CD14-positive monocyte (primary cell): ENCODE results near the gene TFEC. TPM values are rescaled to one million over a fixed set of nuclear protein-coding genes. Genes with fewer than 3 reads are reported as not detected.

Source experiments
- DNase-seq, 3 donors: peaks; one replicate each; pipeline ENCODE4 v3.0.0-alpha.2; 2011 to 2022
- H2AFZ ChIP-seq: 2 replicates; pipeline ENCODE4 v1.6.0; 2012; ENCODE audit warnings: mild to moderate bottlenecking, low read depth, low read length, inconsistent platforms; ENCODE audit not compliant: insufficient read depth, poor library complexity, severe bottlenecking
- H3K27ac ChIP-seq, 2 donors: 1 replicate in 1 of 2; 2 replicates in 1 of 2; pipeline ENCODE4 v1.5.1; 2012 to 2013; ENCODE audit warnings: low read length in 2 of 2, control low read depth in 1 of 2, inconsistent platforms in 1 of 2, low read depth in 1 of 2, mild to moderate bottlenecking in 1 of 2
- H3K27me3 ChIP-seq, 2 donors: one replicate each; pipeline versions ENCODE4 v1.6.0 to v1.6.1; 2011 to 2013; ENCODE audit warnings: low read length in 2 of 2; ENCODE audit not compliant: control insufficient read depth in 2 of 2, insufficient read depth in 2 of 2
- H3K36me3 ChIP-seq, 2 donors: replicated peaks in 1 of 2; 1 replicate in 1 of 2; 2 replicates in 1 of 2; pipeline versions ENCODE4 v1.5.1 to v1.6.1; 2012 to 2013; ENCODE audit warnings: low read length in 2 of 2, control low read depth in 1 of 2, inconsistent platforms in 1 of 2, mild to moderate bottlenecking in 1 of 2; ENCODE audit not compliant: insufficient read depth in 2 of 2, control insufficient read depth in 1 of 2
- H3K4me1 ChIP-seq, 2 donors: 1 replicate in 1 of 2; 2 replicates in 1 of 2; pipeline versions ENCODE4 v1.5.1 to v1.6.1; 2012 to 2013; ENCODE audit warnings: low read length in 2 of 2, control low read depth in 1 of 2, inconsistent platforms in 1 of 2, mild to moderate bottlenecking in 1 of 2, moderate library complexity in 1 of 2; ENCODE audit not compliant: insufficient read depth in 2 of 2, control insufficient read depth in 1 of 2
- H3K4me2 ChIP-seq: replicated peaks from 2 replicates; pipeline ENCODE3; 2012; ENCODE audit warnings: low read length, moderate library complexity, mild to moderate bottlenecking; ENCODE audit not compliant: poor library complexity, severe bottlenecking; ENCODE audit errors: extremely low read depth
- H3K4me3 ChIP-seq, 3 experiments: fragments of 200-600 bp in 1 of 3; sonication (generic) in 1 of 3; replicated peaks in 1 of 3; 1 replicate in 2 of 3; 2 replicates in 1 of 3; pipeline ENCODE4 v1.5.1; 2011 to 2013; ENCODE audit warnings: low read length in 3 of 3, mild to moderate bottlenecking in 3 of 3, control low read depth in 2 of 3, low read depth in 2 of 3, inconsistent platforms in 1 of 3, moderate library complexity in 1 of 3
- H3K79me2 ChIP-seq: 2 replicates; pipeline ENCODE4 v1.6.0; 2012; ENCODE audit warnings: mild to moderate bottlenecking, control low read depth, inconsistent platforms, low read length, moderate library complexity; ENCODE audit not compliant: insufficient read depth
- H3K9ac ChIP-seq: 2 replicates; pipeline ENCODE4 v1.6.0; 2017; ENCODE audit warnings: low read length, mild to moderate bottlenecking; ENCODE audit not compliant: insufficient read depth, poor library complexity, severe bottlenecking
- H3K9me3 ChIP-seq, 2 donors: replicated peaks in 1 of 2; 1 replicate in 1 of 2; 2 replicates in 1 of 2; pipeline versions ENCODE4 v1.5.1 to v1.6.1; 2012 to 2013; ENCODE audit warnings: low read length in 2 of 2, control low read depth in 1 of 2; ENCODE audit not compliant: control insufficient read depth in 1 of 2, insufficient read depth in 1 of 2
- H4K20me1 ChIP-seq: 2 replicates; pipeline ENCODE4 v1.6.0; 2012; ENCODE audit warnings: mild to moderate bottlenecking, low read length, control low read depth, moderate library complexity; ENCODE audit not compliant: insufficient read depth
- H3K27ac Mint-ChIP-seq, 7 donors: one replicate each; pipeline ENCODE4 v1.8.0; 2020; ENCODE audit warnings: mild to moderate bottlenecking in 7 of 7, mixed read lengths in 7 of 7, moderate library complexity in 6 of 7, inconsistent platforms in 2 of 7
- H3K27me3 Mint-ChIP-seq, 3 donors: one replicate each; pipeline ENCODE4 v1.8.0; 2021 to 2022; ENCODE audit warnings: low read depth in 3 of 3, mild to moderate bottlenecking in 3 of 3, mixed read lengths in 3 of 3, moderate library complexity in 3 of 3, inconsistent platforms in 1 of 3
- H3K36me3 Mint-ChIP-seq, 2 donors: one replicate each; pipeline ENCODE4 v1.8.0; 2020; ENCODE audit warnings: mixed read lengths in 2 of 2, inconsistent platforms in 1 of 2, mild to moderate bottlenecking in 1 of 2
- H3K4me1 Mint-ChIP-seq: one replicate; pipeline ENCODE4 v1.8.0; 2020; ENCODE audit warnings: mild to moderate bottlenecking, mixed read lengths
- H3K4me3 Mint-ChIP-seq, 2 donors: one replicate each; pipeline ENCODE4 v1.8.0; 2020; ENCODE audit warnings: mild to moderate bottlenecking in 2 of 2, mixed read lengths in 2 of 2, moderate library complexity in 1 of 2
- H3K9me3 Mint-ChIP-seq, 7 donors: one replicate each; pipeline ENCODE4 v1.8.0; 2020 to 2022; ENCODE audit warnings: mixed read lengths in 7 of 7, mild to moderate bottlenecking in 6 of 7, moderate library complexity in 6 of 7, inconsistent platforms in 2 of 7
- CTCF ChIP-seq: fragments of 200-600 bp; IDR thresholded peaks from one replicate; pipeline ENCODE4 v1.8.0; 2022; ENCODE audit warnings: antibody characterized with exemption, mild to moderate bottlenecking
- WGBS: methylation state at CpG from one replicate; pipeline ENCODE4 v1.1.5; 2013; ENCODE audit warnings: missing lambda C conversion rate; ENCODE audit not compliant: insufficient coverage; 5-methylcytosine and 5-hydroxymethylcytosine counted together
- intact Hi-C, 2 donors: fragments of 100-400 bp; cut with micrococcal nuclease; formaldehyde crosslinking; loops; one replicate each; pipeline versions ENCODE4 v1.15.0 to v1.15.1; 2023
- polyA plus RNA-seq, 3 donors: library from polyadenylated mRNA; depleted of rRNA in 1 of 3; unstranded in 2 of 3; stranded (reverse) in 1 of 3; fragments of 300-500 nt in 2 of 3; fragments of >200 nt in 1 of 3; fragmentation: Illumina TruSeq in 2 of 3; gene quantifications; 1 replicate in 2 of 3; 2 replicates in 1 of 3; pipeline ENCODE4 v1.2.3, GENCODE V29; 2012 to 2021

TFEC gene
- polyA plus RNA-seq, 3 donors, result 13.3 to 55.9 (median 17.4) TPM

GRCh38 chr7:115976651-115977050 is 53.9 kb downstream of the TFEC start:
- Mint-ChIP-seq H3K27me3 (no peaks in the 10 kb centered on the region), H3K4me1 (peaks cover 28% of the 10 kb centered on the region), H3K9me3 (no peaks in the 10 kb centered on the region), H3K4me3 (no peak overlapping the region), H3K27ac (peak overlapping the region in 1 of 7 donors; percentile 1), H3K36me3 (peaks cover 20 to 34% of the 10 kb centered on the region in 2 donors)
- TF ChIP-seq CTCF, result no peak
- DNase-seq, result no peak
- Histone ChIP-seq H2AFZ (no peak overlapping the region), H3K36me3 (peaks cover 17 to 28% of the 10 kb centered on the region in 2 donors), H3K9me3 (no peaks in the 10 kb centered on the region), H3K27ac (no peak overlapping the region), H3K9ac (no peak overlapping the region), H3K4me1 (peaks cover 11 to 17% of the 10 kb centered on the region in 2 donors), H3K4me3 (no peak overlapping the region), H3K4me2 (no peak overlapping the region), H4K20me1 (peaks cover 58% of the 10 kb centered on the region), H3K27me3 (no peaks in the 10 kb centered on the region), H3K79me2 (peaks cover 91% of the 10 kb centered on the region)
- intact Hi-C loops, result no loop called here
- WGBS, result 60% methylated on average over 1 of the region's 3 CpGs

- peak overlapping the region in 2 of 7 donors; percentile 2 to 12 for H3K27ac Mint-ChIP-seq
- peaks cover 25% of the 10 kb centered on the region for H3K4me1 Mint-ChIP-seq
- WGBS, result no CpG with 5 or more reads among the region's 5 CpGs
These were observed 54.8 kb downstream of the TFEC start for GRCh38 chr7:115975766-115976165.

More at GRCh38 chr7:115975766-115976165, 54.8 kb downstream of the TFEC start:
- Histone ChIP-seq H3K4me1 (peaks cover 15 to 23% of the 10 kb centered on the region in 2 donors), H3K4me3 (no peak overlapping the region), H3K9me3 (no peaks in the 10 kb centered on the region), H3K27me3 (no peaks in the 10 kb centered on the region), H2AFZ (no peak overlapping the region), H3K36me3 (peaks cover 15 to 32% of the 10 kb centered on the region in 2 donors), H4K20me1 (peaks cover 61% of the 10 kb centered on the region), H3K27ac (peak overlapping the region in 1 of 2 donors; percentile 48), H3K79me2 (peaks cover 90% of the 10 kb centered on the region), H3K4me2 (no peak overlapping the region), H3K9ac (no peak overlapping the region)
- no peak for TF ChIP-seq CTCF
- H3K9me3 Mint-ChIP-seq, result no peaks in the 10 kb centered on the region
- intact Hi-C loops, result no loop called here
- no peak overlapping the region for H3K4me3 Mint-ChIP-seq
- H3K27me3 Mint-ChIP-seq, result no peaks in the 10 kb centered on the region
- no peak for DNase-seq
- H3K36me3 Mint-ChIP-seq, result peaks cover 17 to 35% of the 10 kb centered on the region in 2 donors
